T-helper 1 cell treated with Interleukin-12 subunit alpha and Interleukin-12 subunit beta and Interleukin-4 antibody, amounts not matched to agents 30 ng/mL and 1 ng/mL, for 36 hours (primary cell): Measurements from ENCODE around the gene PDZD2. TPM values are rescaled to one million over a fixed set of nuclear protein-coding genes. Genes with fewer than 3 reads are reported as not detected.

Experiments
- intact Hi-C: fragments of 100-400 bp; cut with micrococcal nuclease; formaldehyde crosslinking; loops from one replicate; pipeline ENCODE4 v1.15.1; 2024
- total RNA-seq: library from RNA; stranded (reverse); gene quantifications from 2 replicates; pipeline ENCODE4 v1.2.3, GENCODE V29; 2022

Gene PDZD2
- total RNA-seq, 1 donor from 2014 or later, result not detected

- intact Hi-C loops, result no loop called here
Observed at GRCh38 chr5:31815376-31815775, 176.4 kb downstream of the PDZD2 start.

GRCh38 chr5:31819926-31820516 is 181.1 kb downstream of the PDZD2 start:
- intact Hi-C loops, result no loop called here

- intact Hi-C loops, result no loop called here
Observed at GRCh38 chr5:31823472-31823871, 184.5 kb downstream of the PDZD2 start.

- intact Hi-C loops, result loop anchor here (1.0 kb wide), 2 partner anchors 268 to 504 kb away; no protein-coding TSS in a partner anchor
Observed at GRCh38 chr5:31824869-31825517, 186.1 kb downstream of the PDZD2 start.

DNA sequence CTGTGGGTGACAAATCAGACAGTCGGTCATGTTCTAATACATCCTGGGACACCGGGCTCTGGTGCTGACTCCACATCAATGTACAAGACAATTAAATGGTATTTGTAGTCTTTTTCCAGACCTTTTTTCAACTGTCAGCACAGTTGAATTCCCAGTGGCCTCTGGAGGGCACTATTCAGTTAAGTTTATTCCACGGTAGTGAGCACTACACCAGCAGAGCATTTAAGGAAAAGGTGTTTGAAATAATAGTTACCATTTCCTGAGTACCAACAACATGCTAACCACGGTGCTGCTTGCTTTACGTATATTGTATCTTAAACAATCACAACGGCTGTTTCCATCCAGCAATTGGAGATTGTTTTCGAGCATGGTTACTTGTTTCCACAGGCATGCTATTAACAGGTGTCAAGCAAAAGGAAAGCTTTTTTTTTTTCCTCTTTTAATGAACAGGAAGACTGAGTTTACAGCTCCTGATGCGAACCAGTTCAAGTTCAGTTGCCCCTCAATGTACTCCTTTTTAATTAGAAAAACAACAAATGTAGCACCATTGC is 186.7 kb downstream of the PDZD2 start:
- intact Hi-C loops, result loop anchor here (1.0 kb wide), 2 partner anchors 268 to 504 kb away; no protein-coding TSS in a partner anchor

DNA sequence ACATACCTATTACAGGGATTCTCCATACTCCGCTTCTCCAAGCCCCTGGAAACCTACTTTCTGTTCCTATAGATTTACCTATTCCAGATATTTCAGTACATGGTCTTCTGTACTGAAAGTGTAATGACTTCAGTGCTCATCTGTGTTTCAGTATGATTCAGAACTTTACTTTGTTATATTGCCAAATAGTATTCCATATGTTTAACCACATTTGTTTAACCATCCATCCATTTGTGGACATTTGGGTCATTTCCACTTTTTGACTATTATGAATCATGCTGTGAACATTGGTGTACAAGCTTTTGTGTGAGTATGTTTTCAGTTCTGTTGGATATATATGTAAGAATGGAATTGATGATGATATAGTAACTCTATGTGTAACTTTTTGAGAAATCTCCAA is 188.9 kb downstream of the PDZD2 start:
- intact Hi-C loops, result no loop called here

GRCh38 chr5:31832966-31833365 is 194.0 kb downstream of the PDZD2 start:
- intact Hi-C loops, result no loop called here

DNA sequence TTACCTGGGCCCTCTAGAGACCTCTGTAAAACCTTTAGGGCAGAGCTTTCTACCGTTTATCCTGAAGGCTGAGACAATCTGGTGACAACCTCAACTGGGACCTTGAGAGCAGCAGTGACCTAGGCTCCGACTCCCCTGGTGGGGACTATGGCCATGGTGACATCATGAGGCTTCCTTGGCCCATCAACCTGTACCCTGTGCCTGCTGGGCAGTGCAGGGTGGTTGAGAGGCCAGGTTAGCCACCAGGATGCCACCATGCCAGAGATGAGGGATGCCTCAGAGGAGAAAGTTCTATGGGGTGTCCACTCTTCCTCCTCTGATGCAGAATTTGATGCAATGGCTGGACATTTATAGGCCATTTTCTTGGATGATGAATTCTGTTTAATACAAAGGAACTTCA is 194.8 kb downstream of the PDZD2 start:
- intact Hi-C loops, result no loop called here

- intact Hi-C loops, result no loop called here
Observed at GRCh38 chr5:31844622-31845345, 205.9 kb downstream of the PDZD2 start.

DNA sequence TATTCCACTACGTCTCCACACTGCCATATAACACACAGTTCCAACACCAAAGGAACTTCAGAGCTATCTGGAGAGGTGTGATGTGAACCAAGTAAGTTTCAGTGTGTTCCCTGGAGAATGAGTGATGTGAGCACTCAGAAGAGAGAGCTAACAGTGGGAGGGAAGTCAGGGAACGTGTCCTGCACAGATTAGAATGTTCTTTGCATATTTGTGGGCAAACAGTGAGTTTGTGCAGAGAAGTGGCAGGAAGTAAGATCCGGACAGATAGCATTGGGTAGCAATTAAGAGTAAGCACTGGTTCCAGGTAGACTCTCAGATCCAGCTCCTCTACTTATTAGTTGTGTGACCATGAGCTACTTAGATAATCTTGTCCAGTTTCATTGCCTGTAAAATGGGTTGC is 206.4 kb downstream of the PDZD2 start:
- intact Hi-C loops, result no loop called here

DNA sequence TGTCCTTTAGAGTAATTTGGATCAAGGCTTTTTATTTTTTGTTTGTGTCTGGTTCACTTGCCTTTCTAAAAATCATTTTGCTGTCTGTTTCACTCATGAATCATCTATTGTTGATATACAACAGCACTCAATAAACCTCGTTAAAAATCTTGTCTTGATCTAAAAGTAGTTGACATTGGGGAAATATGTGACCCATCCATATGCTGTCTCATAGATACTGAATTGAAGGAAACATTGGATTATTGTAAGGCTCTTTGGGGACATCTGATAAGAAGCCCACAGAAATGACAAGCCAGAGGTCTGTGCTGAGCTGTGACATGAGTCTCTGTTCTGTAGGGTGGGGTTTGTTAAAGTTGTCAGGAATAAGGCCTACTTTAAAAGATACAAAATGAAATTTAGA is 208.0 kb downstream of the PDZD2 start:
- intact Hi-C loops, result no loop called here

GRCh38 chr5:31847354-31847753 is 208.4 kb downstream of the PDZD2 start:
- intact Hi-C loops, result no loop called here

GRCh38 chr5:31850981-31851689 is 212.2 kb downstream of the PDZD2 start:
- intact Hi-C loops, result no loop called here

DNA sequence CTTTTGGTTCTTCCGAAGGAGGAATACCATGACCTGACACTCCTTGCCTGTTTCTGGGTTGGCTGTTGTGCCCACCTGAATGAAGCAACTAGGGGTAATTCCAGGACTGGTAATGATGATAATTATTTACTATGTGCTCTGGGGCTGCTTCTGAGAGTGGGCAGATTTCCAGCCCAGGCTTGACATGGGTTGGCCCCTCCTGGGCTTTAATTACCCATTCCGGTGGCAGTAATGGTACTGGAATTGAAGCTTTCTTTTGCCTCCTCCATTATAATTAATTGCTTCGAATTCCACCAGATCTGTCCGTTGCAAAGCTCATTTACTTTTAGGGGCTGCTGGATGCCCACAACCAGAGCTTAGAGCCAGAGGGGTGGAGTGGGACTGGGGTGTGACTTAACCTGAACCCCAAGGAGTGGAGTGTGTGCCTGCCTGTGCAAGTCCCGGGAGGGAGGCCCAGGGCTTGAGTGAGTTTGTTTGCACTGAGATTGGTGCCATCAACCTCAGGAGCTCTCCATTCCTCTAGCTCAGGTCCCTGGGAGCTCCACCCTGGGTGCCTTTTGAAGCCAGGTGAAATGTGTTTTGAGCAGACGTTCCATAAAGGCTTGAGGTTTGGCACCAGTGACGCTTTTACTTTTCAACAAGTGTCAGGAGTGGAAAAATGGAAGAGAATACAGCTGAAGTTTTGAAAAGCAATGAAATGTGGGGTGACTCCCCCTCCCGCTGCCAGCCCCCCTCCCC is 214.6 kb downstream of the PDZD2 start:
- intact Hi-C loops, result no loop called here

DNA sequence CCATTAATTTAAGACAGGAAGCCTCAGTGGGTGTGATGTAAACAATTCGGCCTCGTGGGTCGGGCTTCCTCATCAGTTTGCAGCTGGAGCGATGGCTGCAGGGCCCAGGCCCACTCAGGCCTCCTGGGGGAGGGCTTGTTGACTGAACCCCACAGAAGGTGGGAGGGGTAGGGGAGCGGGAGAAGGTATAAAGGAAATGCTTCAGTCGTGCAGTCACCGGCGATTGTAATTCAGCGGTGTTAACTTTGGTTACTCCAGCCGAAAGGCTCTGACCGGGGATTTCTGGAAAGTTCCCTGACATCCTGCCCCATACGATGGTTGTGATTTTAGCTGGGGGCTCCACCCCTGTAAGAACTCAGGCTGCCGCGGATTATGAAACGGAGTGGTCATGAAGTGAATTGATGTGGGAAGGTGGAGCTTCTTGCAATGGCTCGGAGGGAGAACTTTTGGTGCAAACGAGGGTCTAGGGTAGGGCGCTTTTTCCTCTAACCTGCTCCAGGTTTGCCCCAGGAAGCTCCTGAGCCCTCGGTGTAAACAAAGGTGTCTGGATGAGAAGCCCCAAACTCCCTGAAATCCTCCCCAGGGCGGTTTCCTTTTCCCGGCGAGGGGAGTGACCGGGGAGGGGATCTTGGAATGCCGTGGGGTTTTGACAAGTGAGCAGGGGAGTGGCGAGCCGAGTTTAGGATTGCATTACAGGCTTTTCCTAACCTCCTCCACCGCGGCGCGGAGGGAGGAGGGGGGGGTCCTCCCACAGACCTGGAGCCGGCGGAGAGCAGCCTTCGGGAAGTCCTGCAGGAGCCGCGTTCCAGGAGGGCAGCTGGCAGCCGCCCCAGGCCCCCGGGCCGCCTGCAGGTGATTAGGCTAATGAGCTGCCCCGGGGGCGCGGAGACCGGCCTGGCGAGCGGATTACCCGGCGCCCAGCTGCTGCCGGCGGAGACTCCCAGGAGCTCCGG is 215.5 kb downstream of the PDZD2 start:
- intact Hi-C loops, result loop anchor here (1.0 kb wide), 1 partner anchor 222 kb away; no protein-coding TSS in a partner anchor

DNA sequence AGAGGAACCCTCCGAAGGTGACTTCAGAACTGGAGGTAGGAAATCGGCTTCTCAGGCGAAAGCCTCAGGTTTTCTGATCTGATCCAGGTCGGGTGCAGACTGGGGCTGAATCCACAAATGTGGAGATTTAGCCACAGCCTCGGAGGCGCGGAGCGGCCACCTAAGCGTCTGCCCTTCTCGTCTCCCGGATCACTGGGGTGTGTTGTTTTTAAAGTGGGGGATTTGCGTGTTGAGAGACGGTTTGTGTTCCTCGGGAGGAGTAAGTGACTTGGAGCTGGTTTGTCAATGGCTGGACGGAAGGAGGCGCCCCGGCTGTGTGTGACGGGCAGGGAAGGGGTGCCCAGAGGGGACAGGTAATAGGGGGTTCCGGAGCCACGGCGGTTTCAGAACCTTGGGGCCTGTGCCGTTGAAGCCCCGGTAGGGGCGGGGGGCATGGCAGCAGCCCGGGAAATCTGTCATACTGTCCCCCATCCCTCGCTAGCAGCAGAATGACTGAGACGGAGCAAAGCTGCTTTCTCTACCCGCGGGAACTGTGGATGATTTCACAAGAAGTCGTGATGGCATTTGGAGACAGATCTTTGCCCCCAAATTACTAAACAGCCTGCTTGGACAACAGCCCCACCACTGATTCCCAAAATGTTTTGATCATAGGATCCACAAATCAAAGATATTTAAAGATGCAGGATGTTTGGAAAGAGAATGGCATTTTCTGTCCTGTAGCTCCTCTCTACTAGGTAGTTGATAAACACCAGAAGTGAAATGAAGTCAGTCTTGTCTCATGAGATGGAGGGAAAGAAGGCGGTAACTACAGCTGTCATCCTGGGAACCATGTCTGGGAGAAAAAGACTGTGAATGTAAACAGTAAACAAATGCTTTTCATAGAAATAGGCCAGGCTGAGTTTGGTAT is 216.5 kb downstream of the PDZD2 start:
- intact Hi-C loops, result loop anchor here (1.0 kb wide), 1 partner anchor 221 kb away; no protein-coding TSS in a partner anchor

- intact Hi-C loops, result no loop called here
Observed at GRCh38 chr5:31859096-31859495, 220.2 kb downstream of the PDZD2 start.

GRCh38 chr5:31860278-31860677 is 221.3 kb downstream of the PDZD2 start:
- intact Hi-C loops, result no loop called here
